ENCODE data around the gene BSPRY. TPM values are rescaled to one million over a fixed set of nuclear protein-coding genes. Genes with fewer than 3 reads are reported as not detected.

BSPRY gene
- total RNA-seq, 1 donor from 2014 or later: 8.4 TPM

DNA sequence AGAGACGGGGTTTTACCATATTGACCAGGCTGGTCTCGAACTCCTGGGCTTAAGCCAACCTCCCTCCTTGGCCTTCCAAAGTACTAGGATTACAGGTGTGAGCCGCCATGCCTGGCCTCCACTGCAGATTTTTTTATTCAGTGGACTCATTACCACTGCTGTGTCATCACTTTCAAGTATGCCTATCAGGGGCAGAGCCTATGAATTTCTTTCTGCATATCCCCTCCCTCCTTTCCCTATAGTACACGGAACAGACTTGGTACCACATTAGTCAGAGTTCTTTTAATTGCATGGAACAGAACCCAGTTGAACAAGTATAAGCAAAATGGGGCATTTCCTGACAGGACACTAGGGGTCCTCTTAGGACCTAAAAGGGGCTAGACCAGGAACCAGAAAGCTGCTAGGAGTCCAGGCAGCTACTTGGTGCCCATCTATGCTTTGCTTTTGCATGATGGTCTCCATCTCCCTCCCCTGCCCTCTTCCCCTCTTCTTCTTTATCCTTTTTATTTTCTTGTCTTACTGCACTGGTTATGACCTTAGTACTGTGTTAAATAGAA lies 5.8 kb downstream of the BSPRY start:
- Histone ChIP-seq H3K27me3 (ENCODE audit: low read depth) (peaks cover 16% of the 10 kb centered on the region), H3K4me3 (no peak overlapping the region), H3K36me3 (no peaks in the 10 kb centered on the region), H3K9me3 (no peaks in the 10 kb centered on the region), H3K4me1 (peaks cover 8% of the 10 kb centered on the region), H3K27ac (no peak overlapping the region)
- TF ChIP-seq, protein P1, sequence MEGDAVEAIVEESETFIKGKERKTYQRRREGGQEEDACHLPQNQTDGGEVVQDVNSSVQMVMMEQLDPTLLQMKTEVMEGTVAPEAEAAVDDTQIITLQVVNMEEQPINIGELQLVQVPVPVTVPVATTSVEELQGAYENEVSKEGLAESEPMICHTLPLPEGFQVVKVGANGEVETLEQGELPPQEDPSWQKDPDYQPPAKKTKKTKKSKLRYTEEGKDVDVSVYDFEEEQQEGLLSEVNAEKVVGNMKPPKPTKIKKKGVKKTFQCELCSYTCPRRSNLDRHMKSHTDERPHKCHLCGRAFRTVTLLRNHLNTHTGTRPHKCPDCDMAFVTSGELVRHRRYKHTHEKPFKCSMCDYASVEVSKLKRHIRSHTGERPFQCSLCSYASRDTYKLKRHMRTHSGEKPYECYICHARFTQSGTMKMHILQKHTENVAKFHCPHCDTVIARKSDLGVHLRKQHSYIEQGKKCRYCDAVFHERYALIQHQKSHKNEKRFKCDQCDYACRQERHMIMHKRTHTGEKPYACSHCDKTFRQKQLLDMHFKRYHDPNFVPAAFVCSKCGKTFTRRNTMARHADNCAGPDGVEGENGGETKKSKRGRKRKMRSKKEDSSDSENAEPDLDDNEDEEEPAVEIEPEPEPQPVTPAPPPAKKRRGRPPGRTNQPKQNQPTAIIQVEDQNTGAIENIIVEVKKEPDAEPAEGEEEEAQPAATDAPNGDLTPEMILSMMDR (IDR thresholded peaks at IDR 0.05): no peak
- ATAC-seq: no peak
- no peak for DNase-seq
- intact Hi-C loops (cut with DNase I): no loop called here

DNA sequence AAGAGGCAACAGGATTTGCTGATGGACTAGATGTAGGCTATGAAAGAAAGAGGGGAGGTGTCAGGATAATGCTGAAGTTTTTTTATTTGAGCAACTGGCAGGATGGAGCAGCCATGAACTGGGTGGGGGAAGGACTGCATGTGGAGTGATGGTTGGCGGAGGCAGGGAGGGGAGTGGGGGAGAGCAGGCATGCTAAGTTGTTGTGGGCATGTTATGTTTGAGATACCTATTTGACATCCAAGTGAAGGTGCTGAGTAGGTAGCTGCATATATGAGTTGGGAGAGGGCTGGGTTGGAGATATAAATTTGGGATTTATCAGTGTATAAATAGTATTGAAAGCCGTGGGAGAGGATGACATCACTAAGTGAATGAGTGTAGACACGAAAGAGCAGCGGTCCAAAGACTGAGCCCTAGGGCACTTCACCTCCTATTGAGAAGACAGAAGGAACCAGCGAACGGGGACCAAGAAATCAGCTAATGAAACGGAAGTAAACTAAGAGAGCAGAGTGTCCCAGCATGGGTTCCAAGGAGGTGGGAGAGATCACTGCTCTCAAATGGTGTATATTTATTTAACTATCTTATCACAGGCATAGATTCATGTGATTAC lies 7.4 kb downstream of the BSPRY start:
- ATAC-seq (no peak), DNase-seq (no peak)
- Histone ChIP-seq H3K27me3 (ENCODE audit: low read depth) (no peaks in the 10 kb centered on the region), H3K27ac (no peak overlapping the region), H3K9me3 (no peaks in the 10 kb centered on the region), H3K36me3 (peaks cover 4% of the 10 kb centered on the region), H3K4me1 (no peaks in the 10 kb centered on the region), H3K4me3 (no peak overlapping the region)
- TF ChIP-seq, protein P1 (IDR thresholded peaks at IDR 0.05): no peak
- intact Hi-C loops (cut with DNase I): no loop called here

DNA sequence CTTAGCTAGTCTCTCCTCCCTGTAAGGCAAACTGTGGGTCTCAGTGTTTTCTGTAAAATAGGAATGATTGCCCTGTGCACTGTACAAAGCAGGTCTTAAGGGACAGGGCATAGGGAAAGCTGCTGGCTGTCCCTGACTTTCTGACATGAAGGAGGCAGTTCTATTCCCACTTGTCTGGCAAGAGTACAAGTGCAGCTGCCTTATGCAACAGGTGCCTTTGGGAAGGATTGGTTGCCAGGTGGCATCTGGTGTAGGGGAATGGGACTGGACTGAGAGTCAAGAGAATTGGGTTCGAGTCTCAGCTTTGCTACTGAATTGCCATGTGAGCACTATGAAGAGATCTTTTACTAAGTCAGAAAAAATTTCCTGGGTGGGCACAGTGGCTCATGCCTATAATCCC lies 10.0 kb downstream of the BSPRY start:
- H3K4me3 ChIP-seq: no peak overlapping the region
- peaks cover 4% of the 10 kb centered on the region for H3K36me3 ChIP-seq
- intact Hi-C loops (cut with DNase I): no loop called here
- TF ChIP-seq, protein P1 (IDR thresholded peaks at IDR 0.05): no peak
- no peak for DNase-seq
- H3K27ac ChIP-seq: no peak overlapping the region
- H3K27me3 ChIP-seq (ENCODE audit: low read depth): no peaks in the 10 kb centered on the region
- no peaks in the 10 kb centered on the region for H3K9me3 ChIP-seq
- H3K4me1 ChIP-seq: no peaks in the 10 kb centered on the region
- ATAC-seq: no peak

DNA sequence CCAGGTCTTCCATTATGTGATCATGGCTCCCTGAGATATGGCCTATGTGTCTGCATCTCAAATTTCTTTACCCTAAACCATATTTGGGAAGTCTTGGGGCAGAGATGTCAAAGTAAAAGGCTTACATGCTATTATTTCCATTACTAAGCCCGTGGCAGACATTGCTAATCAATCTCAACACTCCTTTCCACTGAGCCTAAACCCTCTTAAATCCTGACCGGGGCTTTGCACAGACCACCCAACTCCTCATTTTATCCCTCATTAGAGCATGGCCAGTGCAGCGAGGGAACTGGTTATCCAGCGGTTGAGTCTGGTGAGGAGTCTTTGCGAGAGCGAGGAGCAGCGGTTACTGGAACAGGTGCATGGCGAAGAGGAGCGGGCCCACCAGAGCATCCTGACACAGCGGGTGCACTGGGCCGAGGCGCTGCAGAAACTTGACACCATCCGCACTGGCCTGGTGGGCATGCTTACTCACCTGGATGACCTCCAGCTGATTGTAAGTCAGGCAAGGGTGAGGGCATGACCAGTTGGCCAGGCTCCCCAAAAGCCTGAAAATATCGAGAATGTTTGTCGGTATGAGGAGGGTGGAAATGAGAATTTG lies 11.0 kb downstream of the BSPRY start:
- no peaks in the 10 kb centered on the region for H3K4me1 ChIP-seq
- H3K27ac ChIP-seq: no peak overlapping the region
- H3K36me3 ChIP-seq: peaks cover 4% of the 10 kb centered on the region
- no peak overlapping the region for H3K4me3 ChIP-seq
- TF ChIP-seq, protein P1 (IDR thresholded peaks at IDR 0.05): no peak
- H3K27me3 ChIP-seq (ENCODE audit: low read depth): no peaks in the 10 kb centered on the region
- DNase-seq (no peak), ATAC-seq (no peak)
- intact Hi-C loops (cut with DNase I): no loop called here
- H3K9me3 ChIP-seq: no peaks in the 10 kb centered on the region

DNA sequence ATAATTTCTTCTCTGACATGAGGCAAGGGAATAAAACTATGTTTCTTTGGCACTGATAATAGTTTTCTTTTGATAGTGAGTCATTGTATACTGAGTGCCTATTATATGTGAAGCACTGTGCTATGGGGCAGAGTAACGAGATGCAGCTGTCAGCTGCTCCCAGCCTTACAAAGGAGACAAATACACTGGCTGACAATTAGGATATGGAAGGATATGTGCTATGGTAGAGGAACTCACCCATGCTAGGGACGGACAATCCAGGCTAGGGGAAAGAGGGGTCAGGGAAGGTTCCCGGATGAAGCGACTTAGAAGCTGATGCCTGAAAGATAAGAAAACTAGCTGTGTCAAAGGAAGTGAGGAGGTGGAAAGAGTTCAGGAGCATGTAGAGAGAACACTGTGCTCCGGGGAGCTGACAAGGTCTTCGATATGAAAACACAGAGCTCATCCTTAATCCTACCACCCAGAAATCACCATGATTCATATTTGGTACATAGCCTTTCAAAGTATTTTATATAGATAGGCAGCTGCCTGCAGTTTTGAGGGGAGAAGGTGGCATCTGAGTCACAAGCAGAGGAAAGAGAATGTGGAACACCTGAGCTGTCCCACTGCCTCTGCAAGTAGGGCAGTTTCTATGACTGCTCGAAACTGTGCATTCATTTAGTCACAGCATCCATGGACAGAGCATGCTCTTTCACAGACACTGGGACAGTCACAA lies 12.1 kb downstream of the BSPRY start:
- TF ChIP-seq, protein P1 (IDR thresholded peaks at IDR 0.05): no peak
- Histone ChIP-seq H3K4me3 (no peak overlapping the region), H3K9me3 (no peaks in the 10 kb centered on the region), H3K36me3 (peaks cover 4% of the 10 kb centered on the region), H3K27me3 (ENCODE audit: low read depth) (no peaks in the 10 kb centered on the region), H3K4me1 (no peaks in the 10 kb centered on the region), H3K27ac (no peak overlapping the region)
- no peak for DNase-seq
- ATAC-seq: no peak
- intact Hi-C loops (cut with DNase I): no loop called here

Data from lower lobe of right lung (tissue), 2 donors.